ENCODE measurements around the gene ZNF488. TPM values are rescaled to one million over a fixed set of nuclear protein-coding genes. Genes with fewer than 3 reads are reported as not detected.

Gene ZNF488
- total RNA-seq, 1 experiment from 2014 or later = 11.8 TPM

DNA sequence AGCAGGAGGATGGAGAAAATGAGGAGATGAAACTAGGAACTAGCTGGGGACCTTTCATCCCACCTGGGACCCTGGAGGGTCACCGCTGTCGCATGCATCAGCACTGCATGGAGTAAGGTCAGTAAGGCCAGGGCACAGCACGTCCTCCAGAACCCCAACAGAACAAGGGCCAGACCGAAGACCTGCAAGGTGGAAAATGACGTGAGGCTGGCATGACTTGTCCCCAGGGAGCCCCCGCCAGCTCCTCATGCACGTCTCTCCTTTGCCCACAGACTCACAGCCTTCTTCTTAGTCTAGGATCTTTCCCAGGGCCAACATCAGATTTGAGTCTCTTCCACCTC is 4.7 kb downstream of the ZNF488 start:
- no peak overlapping the region for H3K27ac ChIP-seq (ENCODE audit: low read length)
- H3K36me3 ChIP-seq (ENCODE audit: control insufficient read depth, insufficient read depth, low read length) = no peaks in the 10 kb centered on the region
- in situ Hi-C loops (cut with HindIII; ENCODE audit: low pct_unique_long_range_greater_than_20kb, low sequenced_read_pairs) (no loop called here), intact Hi-C loops (cut with micrococcal nuclease; ENCODE audit: unreplicated experiment) (no loop called here)
- ChIA-PET POLR2A (interaction anchor here (0.6 kb wide), 2 partner anchors 22 to 1100 kb away, joined by 3 read pairs; no protein-coding TSS in a partner anchor), CTCF (no interaction called here)
- no peaks in the 10 kb centered on the region for H3K9me3 ChIP-seq (ENCODE audit: control insufficient read depth, insufficient read depth, low read depth, low read length)
- TF ChIP-seq POLR2AphosphoS5 (IDR thresholded peaks at IDR 0.05; ENCODE audit: low read depth, low read length) (no peak), SIN3A (IDR thresholded peaks at IDR 0.05; ENCODE audit: borderline replicate concordance, insufficient read depth, low read depth, low read length) (no peak), TCF7L2 (IDR thresholded peaks at IDR 0.05; ENCODE audit: low read depth, low read length) (no peak)
- TF ChIP-seq, protein P1, sequence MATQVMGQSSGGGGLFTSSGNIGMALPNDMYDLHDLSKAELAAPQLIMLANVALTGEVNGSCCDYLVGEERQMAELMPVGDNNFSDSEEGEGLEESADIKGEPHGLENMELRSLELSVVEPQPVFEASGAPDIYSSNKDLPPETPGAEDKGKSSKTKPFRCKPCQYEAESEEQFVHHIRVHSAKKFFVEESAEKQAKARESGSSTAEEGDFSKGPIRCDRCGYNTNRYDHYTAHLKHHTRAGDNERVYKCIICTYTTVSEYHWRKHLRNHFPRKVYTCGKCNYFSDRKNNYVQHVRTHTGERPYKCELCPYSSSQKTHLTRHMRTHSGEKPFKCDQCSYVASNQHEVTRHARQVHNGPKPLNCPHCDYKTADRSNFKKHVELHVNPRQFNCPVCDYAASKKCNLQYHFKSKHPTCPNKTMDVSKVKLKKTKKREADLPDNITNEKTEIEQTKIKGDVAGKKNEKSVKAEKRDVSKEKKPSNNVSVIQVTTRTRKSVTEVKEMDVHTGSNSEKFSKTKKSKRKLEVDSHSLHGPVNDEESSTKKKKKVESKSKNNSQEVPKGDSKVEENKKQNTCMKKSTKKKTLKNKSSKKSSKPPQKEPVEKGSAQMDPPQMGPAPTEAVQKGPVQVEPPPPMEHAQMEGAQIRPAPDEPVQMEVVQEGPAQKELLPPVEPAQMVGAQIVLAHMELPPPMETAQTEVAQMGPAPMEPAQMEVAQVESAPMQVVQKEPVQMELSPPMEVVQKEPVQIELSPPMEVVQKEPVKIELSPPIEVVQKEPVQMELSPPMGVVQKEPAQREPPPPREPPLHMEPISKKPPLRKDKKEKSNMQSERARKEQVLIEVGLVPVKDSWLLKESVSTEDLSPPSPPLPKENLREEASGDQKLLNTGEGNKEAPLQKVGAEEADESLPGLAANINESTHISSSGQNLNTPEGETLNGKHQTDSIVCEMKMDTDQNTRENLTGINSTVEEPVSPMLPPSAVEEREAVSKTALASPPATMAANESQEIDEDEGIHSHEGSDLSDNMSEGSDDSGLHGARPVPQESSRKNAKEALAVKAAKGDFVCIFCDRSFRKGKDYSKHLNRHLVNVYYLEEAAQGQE (IDR thresholded peaks at IDR 0.05; ENCODE audit: insufficient read depth in 1 of 2, low read depth in 2 of 2, low read length in 1 of 2) = no peak
- TF ChIP-seq, protein P2, sequence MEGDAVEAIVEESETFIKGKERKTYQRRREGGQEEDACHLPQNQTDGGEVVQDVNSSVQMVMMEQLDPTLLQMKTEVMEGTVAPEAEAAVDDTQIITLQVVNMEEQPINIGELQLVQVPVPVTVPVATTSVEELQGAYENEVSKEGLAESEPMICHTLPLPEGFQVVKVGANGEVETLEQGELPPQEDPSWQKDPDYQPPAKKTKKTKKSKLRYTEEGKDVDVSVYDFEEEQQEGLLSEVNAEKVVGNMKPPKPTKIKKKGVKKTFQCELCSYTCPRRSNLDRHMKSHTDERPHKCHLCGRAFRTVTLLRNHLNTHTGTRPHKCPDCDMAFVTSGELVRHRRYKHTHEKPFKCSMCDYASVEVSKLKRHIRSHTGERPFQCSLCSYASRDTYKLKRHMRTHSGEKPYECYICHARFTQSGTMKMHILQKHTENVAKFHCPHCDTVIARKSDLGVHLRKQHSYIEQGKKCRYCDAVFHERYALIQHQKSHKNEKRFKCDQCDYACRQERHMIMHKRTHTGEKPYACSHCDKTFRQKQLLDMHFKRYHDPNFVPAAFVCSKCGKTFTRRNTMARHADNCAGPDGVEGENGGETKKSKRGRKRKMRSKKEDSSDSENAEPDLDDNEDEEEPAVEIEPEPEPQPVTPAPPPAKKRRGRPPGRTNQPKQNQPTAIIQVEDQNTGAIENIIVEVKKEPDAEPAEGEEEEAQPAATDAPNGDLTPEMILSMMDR (IDR thresholded peaks at IDR 0.05) = no peak
- DNase-seq (ENCODE audit: low read depth, low spot score) (no peak), ATAC-seq (no peak)
- no peak overlapping the region for H3K4me3 ChIP-seq (ENCODE audit: low read depth in 2 of 2, low read length in 2 of 2)
- peaks cover 14% of the 10 kb centered on the region for H3K4me1 ChIP-seq (ENCODE audit: control insufficient read depth, insufficient read depth, low read length)
- H3K27me3 ChIP-seq (ENCODE audit: control insufficient read depth, insufficient read depth, low read length) = no peaks in the 10 kb centered on the region
- no TSS peak for BruUV-seq (replicated peaks)

DNA sequence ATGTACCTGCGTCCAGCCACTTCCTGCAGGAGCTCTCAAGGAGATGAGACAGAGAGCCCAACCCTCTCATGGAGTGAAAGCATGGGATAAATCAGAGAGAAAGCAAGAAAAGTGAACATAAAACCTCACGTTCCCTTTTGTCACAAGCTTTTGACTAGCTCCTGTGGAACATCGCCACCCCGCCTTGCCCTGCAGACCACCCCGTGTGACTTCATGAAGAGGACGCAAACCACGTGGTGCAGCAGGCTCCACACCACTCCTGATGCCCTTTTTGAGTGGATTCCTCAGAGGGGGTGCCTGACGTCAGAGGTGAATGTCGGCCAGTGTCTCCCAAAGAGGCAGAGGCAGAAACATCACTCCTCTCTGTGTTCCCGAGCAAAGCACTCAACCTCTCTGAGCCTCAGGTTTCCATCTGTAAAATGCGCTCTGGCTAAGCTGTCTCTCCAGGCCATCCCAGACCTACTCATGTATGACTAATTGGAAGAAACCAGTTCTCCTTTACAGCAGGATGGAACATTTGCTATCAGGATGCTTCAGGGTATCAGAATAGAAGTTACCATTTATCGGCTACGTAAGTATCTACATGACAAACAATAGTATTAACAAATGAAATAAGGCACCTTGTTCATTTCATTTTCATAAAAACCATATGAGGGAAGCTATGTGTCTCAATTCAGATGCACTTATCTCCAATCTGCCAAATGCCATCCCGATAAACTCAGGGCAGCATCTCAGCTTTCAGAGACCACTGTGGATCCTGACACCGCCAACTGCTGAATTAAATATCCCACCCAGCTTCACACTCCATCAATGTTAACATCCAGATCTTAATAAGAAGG is 5.3 kb downstream of the ZNF488 start:
- no peak for DNase-seq (ENCODE audit: low read depth, low spot score)

More for the DNA sequence above, 5.3 kb downstream of the ZNF488 start:
- intact Hi-C loops (cut with micrococcal nuclease; ENCODE audit: unreplicated experiment) = no loop called here
- TF ChIP-seq POLR2AphosphoS5 (IDR thresholded peaks at IDR 0.05; ENCODE audit: low read depth, low read length) = no peak
- TF ChIP-seq TCF7L2 (IDR thresholded peaks at IDR 0.05; ENCODE audit: low read depth, low read length) = no peak
- TF ChIP-seq, protein P1 (IDR thresholded peaks at IDR 0.05; ENCODE audit: insufficient read depth in 1 of 2, low read depth in 2 of 2, low read length in 1 of 2) = no peak
- TF ChIP-seq, protein P2 (IDR thresholded peaks at IDR 0.05) = no peak
- TF ChIP-seq SIN3A (IDR thresholded peaks at IDR 0.05; ENCODE audit: borderline replicate concordance, insufficient read depth, low read depth, low read length) = no peak
- no peak for ATAC-seq
- Histone ChIP-seq H3K4me3 (ENCODE audit: low read depth in 2 of 2, low read length in 2 of 2) (no peak overlapping the region), H3K27ac (ENCODE audit: low read length) (no peak overlapping the region), H3K9me3 (ENCODE audit: control insufficient read depth, insufficient read depth, low read depth, low read length) (no peaks in the 10 kb centered on the region), H3K27me3 (ENCODE audit: control insufficient read depth, insufficient read depth, low read length) (no peaks in the 10 kb centered on the region), H3K4me1 (ENCODE audit: control insufficient read depth, insufficient read depth, low read length) (peaks cover 14% of the 10 kb centered on the region), H3K36me3 (ENCODE audit: control insufficient read depth, insufficient read depth, low read length) (no peaks in the 10 kb centered on the region)
- no TSS peak for BruUV-seq (replicated peaks)
- CTCF ChIA-PET = no interaction called here
- POLR2A ChIA-PET = interaction anchor here (0.6 kb wide), 1 partner anchor 23 kb away, joined by 3 read pairs; no protein-coding TSS in a partner anchor
- in situ Hi-C loops (cut with HindIII; ENCODE audit: low pct_unique_long_range_greater_than_20kb, low sequenced_read_pairs) = no loop called here
